ENCODE results near the gene FBLN1. TPM values are rescaled to one million over a fixed set of nuclear protein-coding genes. Genes with fewer than 3 reads are reported as not detected.

Gene FBLN1
- total and polyA plus RNA-seq, 2 of the 8 experiments (the other 6 are each of a cell fraction or from before 2014, with no cell fraction given), result 159 to 168 TPM

GRCh38 chr22:45485261-45485660, 17.4 kb upstream of the FBLN1 start (continued):
- TF ChIP-seq CEBPB (IDR thresholded peaks at IDR 0.05; ENCODE audit: low read depth, low read length), result no peak
- no peak for TF ChIP-seq YY1 (IDR thresholded peaks at IDR 0.05; ENCODE audit: low read depth, low read length)
- no peak for TF ChIP-seq MAX (IDR thresholded peaks at IDR 0.05)
- TF ChIP-seq TAF1 (IDR thresholded peaks at IDR 0.05; ENCODE audit: low read depth, low read length), result no peak
- TF ChIP-seq SIN3A (conservative IDR thresholded peaks at IDR 0.05 in 1 of 2, IDR thresholded peaks at IDR 0.05 in 1 of 2; ENCODE audit: low read depth in 1 of 2, low read length in 2 of 2), result no peak
- no peak for TF ChIP-seq KDM1A (IDR thresholded peaks at IDR 0.05; ENCODE audit: borderline replicate concordance, low read length)
- no peak for TF ChIP-seq TAF7 (optimal IDR thresholded peaks at IDR 0.05; ENCODE audit: borderline replicate concordance, low read depth, low read length)

Data from H1 (cell line).